GM18498 (cell line): Measurements from ENCODE around the gene P4HB.

Experiments used
- ATAC-seq: cut with Tn5 transposase; IDR thresholded peaks from one replicate; pipeline ENCODE4 v1.9.1; 2021; ENCODE audit warnings: mild to moderate bottlenecking, moderate library complexity; ENCODE audit not compliant: unreplicated experiment

The P4HB gene

GRCh38 chr17:81869221-81870130, 9.1 kb upstream of the P4HB start:
- no peak for ATAC-seq

GRCh38 chr17:81868674-81869220, 8.4 kb upstream of the P4HB start:
- ATAC-seq, result no peak

- ATAC-seq, result no peak
Measured at GRCh38 chr17:81867991-81868673, 7.8 kb upstream of the P4HB start.

GRCh38 chr17:81867170-81867990, 7.0 kb upstream of the P4HB start:
- no peak for ATAC-seq

GRCh38 chr17:81866440-81867169, 6.3 kb upstream of the P4HB start:
- no peak for ATAC-seq

GRCh38 chr17:81865733-81866439, 5.6 kb upstream of the P4HB start:
- ATAC-seq, result no peak

GRCh38 chr17:81865358-81865732, 5.0 kb upstream of the P4HB start:
- ATAC-seq, result no peak

- ATAC-seq, result no peak
Measured at GRCh38 chr17:81863833-81864768, 3.8 kb upstream of the P4HB start.

GRCh38 chr17:81863123-81863675, 2.9 kb upstream of the P4HB start:
- no peak for ATAC-seq

- ATAC-seq, result peak; percentile 81
Measured at GRCh38 chr17:81860756-81861568, 627 bp upstream of the P4HB start.

- ATAC-seq, result no peak
Measured at GRCh38 chr17:81858967-81859905, 1.1 kb downstream of the P4HB start.

GRCh38 chr17:81858170-81858966, 2.0 kb downstream of the P4HB start:
- no peak for ATAC-seq

- no peak for ATAC-seq
Measured at GRCh38 chr17:81854974-81855774, 5.2 kb downstream of the P4HB start.

- no peak for ATAC-seq
Measured at GRCh38 chr17:81852237-81852636, 8.1 kb downstream of the P4HB start.

GRCh38 chr17:81851423-81851822, 8.9 kb downstream of the P4HB start:
- ATAC-seq, result no peak
